Subcutaneous adipose tissue (tissue), 4 donors: Measurements from ENCODE around the gene CSF1. TPM values are rescaled to one million over a fixed set of nuclear protein-coding genes. Genes with fewer than 3 reads are reported as not detected.

ENCODE experiments used
- CTCF ChIP-seq: fragments of 450-650 bp; IDR thresholded peaks from one replicate; pipeline ENCODE4 v1.5.1; 2016; ENCODE audit warnings: low read depth, mild to moderate bottlenecking, control low read depth, antibody characterized with exemption, moderate library complexity
- total RNA-seq, 4 donors: library from RNA; depleted of rRNA; stranded (reverse); fragments of >200 nt; gene quantifications; one replicate each; pipeline ENCODE4 v1.1.0, GENCODE V29; 2016

The CSF1 gene
- total RNA-seq, 4 donors from 2014 or later: 70.3 to 116 (median 106) TPM

- no peak for TF ChIP-seq CTCF
Observed at GRCh38 chr1:109901141-109901523, 9.5 kb upstream of the CSF1 start.

DNA sequence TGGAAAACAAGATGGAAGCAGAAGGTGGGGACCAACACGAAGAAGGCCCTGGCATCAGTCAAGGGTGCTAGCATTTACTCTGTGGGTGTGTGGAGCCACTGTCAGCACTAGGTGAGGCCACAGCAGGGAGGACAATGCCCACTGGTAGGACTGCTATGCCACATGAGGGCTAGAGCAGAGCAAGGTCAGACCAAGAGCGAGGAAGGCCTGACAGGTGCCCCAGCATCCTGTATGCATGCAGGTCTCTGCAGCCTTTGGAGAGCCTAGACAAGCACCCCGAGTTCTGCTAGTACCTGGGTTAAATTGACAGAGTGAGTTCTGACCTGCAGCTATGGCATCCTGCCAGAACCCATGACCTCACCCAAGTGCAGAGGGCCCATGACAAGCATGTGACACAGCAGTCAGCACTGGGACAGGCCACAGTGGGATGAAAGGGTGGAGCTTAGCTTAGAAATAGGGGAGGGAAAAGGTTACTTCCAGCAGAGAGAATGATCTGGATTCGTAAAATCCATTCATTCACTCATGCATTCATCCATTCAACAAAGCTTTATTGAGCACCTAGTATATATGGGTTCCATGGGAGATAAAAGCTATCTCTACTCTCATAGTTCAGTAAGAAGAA lies 9.0 kb upstream of the CSF1 start:
- TF ChIP-seq CTCF: no peak

GRCh38 chr1:109902204-109902985 lies 8.3 kb upstream of the CSF1 start:
- no peak for TF ChIP-seq CTCF

- TF ChIP-seq CTCF: no peak
Observed at GRCh38 chr1:109903376-109903930, 7.2 kb upstream of the CSF1 start.

GRCh38 chr1:109904105-109904817 lies 6.4 kb upstream of the CSF1 start:
- TF ChIP-seq CTCF: no peak

DNA sequence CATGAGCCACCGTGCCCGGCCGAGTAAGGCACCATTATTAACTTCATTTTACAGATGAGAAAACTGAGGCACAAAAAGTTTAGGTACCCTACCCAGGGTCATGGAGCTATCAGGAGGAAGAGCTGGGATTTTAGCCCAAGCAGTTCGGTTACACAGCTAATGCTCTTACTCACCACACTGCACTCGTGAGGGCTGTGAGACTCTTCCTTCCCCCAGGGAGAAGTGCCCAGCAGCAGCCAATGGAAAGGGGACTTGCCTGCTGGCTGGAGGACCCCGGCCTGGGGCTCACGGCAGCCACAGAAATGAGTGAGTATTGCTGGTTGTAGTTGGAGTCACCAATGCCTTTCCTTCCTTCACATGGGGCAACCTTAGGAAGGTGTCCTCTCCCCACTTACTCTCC lies 5.2 kb upstream of the CSF1 start:
- no peak for TF ChIP-seq CTCF

- no peak for TF ChIP-seq CTCF
Observed at GRCh38 chr1:109906160-109906838, 4.3 kb upstream of the CSF1 start.
